Measurements from ENCODE around the gene NAV2.

NAV2 gene

GRCh38 chr11:19770277-19770676, 57.6 kb downstream of the NAV2 start:
- no peak overlapping the region for H3K4me3 ChIP-seq (ENCODE audit: low read depth, low read length)
- TF ChIP-seq MAX (IDR thresholded peaks at IDR 0.05; ENCODE audit: low read depth, low read length) (no peak), POLR2A (IDR thresholded peaks at IDR 0.05; ENCODE audit: extremely low read depth, insufficient read length) (no peak), CTCF (IDR thresholded peaks at IDR 0.05; ENCODE audit: low read depth, low read length) (no peak), MYC (IDR thresholded peaks at IDR 0.05; ENCODE audit: low read depth, low read length) (no peak)
- DNase-seq (ENCODE audit: low read depth), result peak; percentile 2

GRCh38 chr11:19771463-19771862, 58.8 kb downstream of the NAV2 start:
- no peak for DNase-seq (ENCODE audit: low read depth)
- H3K4me3 ChIP-seq (ENCODE audit: low read depth, low read length), result no peak overlapping the region
- TF ChIP-seq MYC (IDR thresholded peaks at IDR 0.05; ENCODE audit: low read depth, low read length) (no peak), MAX (IDR thresholded peaks at IDR 0.05; ENCODE audit: low read depth, low read length) (no peak), CTCF (IDR thresholded peaks at IDR 0.05; ENCODE audit: low read depth, low read length) (no peak), POLR2A (IDR thresholded peaks at IDR 0.05; ENCODE audit: extremely low read depth, insufficient read length) (no peak)

- H3K4me3 ChIP-seq (ENCODE audit: low read depth, low read length), result no peak overlapping the region
- DNase-seq (ENCODE audit: low read depth), result no peak
- TF ChIP-seq CTCF (IDR thresholded peaks at IDR 0.05; ENCODE audit: low read depth, low read length) (no peak), POLR2A (IDR thresholded peaks at IDR 0.05; ENCODE audit: extremely low read depth, insufficient read length) (no peak), MYC (IDR thresholded peaks at IDR 0.05; ENCODE audit: low read depth, low read length) (no peak)
These were observed 59.8 kb downstream of the NAV2 start for GRCh38 chr11:19772480-19772879.

- TF ChIP-seq MYC (IDR thresholded peaks at IDR 0.05; ENCODE audit: low read depth, low read length) (no peak), CTCF (IDR thresholded peaks at IDR 0.05; ENCODE audit: low read depth, low read length) (no peak)
- DNase-seq (ENCODE audit: low read depth), result no peak
- no peak overlapping the region for H3K4me3 ChIP-seq (ENCODE audit: low read depth, low read length)
These were observed 61.7 kb downstream of the NAV2 start for GRCh38 chr11:19774329-19774728.

- TF ChIP-seq CTCF (IDR thresholded peaks at IDR 0.05; ENCODE audit: low read depth, low read length), result no peak
- no peak for TF ChIP-seq POLR2A (IDR thresholded peaks at IDR 0.05; ENCODE audit: extremely low read depth, insufficient read length)
- TF ChIP-seq MAX (IDR thresholded peaks at IDR 0.05; ENCODE audit: low read depth, low read length), result no peak
- no peak for TF ChIP-seq MYC (IDR thresholded peaks at IDR 0.05; ENCODE audit: low read depth, low read length)
- no peak overlapping the region for H3K4me3 ChIP-seq (ENCODE audit: low read depth, low read length)
- DNase-seq (ENCODE audit: low read depth), result no peak
These were observed 62.4 kb downstream of the NAV2 start for GRCh38 chr11:19774817-19775580.

GRCh38 chr11:19775622-19776021, 63.0 kb downstream of the NAV2 start:
- no peak for TF ChIP-seq POLR2A (IDR thresholded peaks at IDR 0.05; ENCODE audit: extremely low read depth, insufficient read length)
- no peak for TF ChIP-seq MYC (IDR thresholded peaks at IDR 0.05; ENCODE audit: low read depth, low read length)
- TF ChIP-seq MAX (IDR thresholded peaks at IDR 0.05; ENCODE audit: low read depth, low read length), result no peak
- no peak for TF ChIP-seq CTCF (IDR thresholded peaks at IDR 0.05; ENCODE audit: low read depth, low read length)
- no peak overlapping the region for H3K4me3 ChIP-seq (ENCODE audit: low read depth, low read length)
- DNase-seq (ENCODE audit: low read depth), result no peak

Measured in NB4 (cell line).